GM19328 (cell line): ENCODE measurements around the gene RHO.
A peak's percentile ranks its signal among the peaks of the same experiment; 100 is the strongest.

Experiments used
- ATAC-seq: cut with Tn5 transposase; IDR thresholded peaks from one replicate; pipeline ENCODE4 v1.9.1; 2021; ENCODE audit warnings: mild to moderate bottlenecking, moderate library complexity; ENCODE audit not compliant: unreplicated experiment

The RHO gene

DNA sequence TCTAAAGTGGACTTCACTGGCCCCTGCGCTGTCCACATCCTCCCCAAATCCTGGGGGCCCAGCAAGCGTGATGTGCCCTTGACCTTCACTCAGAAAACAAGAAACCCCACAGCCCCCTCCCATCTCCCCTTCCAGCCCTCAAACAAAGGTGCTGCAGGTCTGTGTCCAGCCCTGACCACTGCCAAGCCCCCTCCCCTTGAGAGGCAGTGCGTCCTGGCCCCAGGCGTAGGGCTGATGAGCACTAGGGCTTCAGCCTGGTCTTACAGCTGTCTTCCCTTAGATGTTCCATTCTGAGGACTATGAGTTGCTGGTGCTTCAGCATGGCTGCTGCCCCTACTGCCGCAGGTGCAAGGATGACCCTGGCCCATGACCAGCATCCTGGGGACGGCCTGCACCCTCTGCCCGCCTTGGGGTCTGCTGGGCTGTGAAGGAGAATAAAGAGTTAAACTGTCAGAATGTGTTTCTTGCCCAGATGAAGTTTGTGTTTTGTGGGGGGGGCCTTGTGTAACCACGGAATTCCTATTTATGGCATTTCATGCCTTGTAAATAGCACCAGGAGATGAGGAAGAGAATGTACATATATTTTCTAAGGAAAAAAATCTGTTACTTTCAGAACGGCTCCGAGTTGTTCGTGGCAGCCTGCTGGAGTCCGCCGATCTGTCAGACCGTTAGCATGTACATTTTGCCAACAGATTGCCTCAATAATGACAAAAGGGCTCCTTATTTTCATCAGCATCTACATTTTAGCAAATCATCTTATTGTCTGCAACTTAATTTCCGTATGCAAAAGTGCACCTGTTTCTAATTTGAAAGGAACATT lies 8.3 kb upstream of the RHO start:
- no peak for ATAC-seq

DNA sequence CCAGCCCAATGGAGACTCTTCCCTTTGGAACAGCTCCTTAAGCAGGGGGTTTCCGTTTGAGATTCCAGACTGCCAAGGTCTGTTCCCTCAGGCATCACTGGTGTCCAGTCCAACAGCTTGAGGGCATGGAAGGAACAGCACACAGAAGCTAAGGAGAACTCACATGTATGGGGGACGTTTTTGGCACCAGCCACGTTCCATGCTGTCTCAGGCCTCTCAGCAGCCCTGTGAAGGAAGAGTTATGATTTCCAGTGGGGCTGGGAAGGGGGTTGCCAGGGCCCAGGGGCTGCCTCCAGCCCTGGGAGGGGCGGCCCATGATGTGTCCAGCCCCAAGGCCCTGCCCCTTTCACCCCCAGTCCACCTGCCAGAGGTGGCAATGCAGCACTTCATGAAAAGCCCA lies 7.5 kb upstream of the RHO start:
- ATAC-seq = no peak

DNA sequence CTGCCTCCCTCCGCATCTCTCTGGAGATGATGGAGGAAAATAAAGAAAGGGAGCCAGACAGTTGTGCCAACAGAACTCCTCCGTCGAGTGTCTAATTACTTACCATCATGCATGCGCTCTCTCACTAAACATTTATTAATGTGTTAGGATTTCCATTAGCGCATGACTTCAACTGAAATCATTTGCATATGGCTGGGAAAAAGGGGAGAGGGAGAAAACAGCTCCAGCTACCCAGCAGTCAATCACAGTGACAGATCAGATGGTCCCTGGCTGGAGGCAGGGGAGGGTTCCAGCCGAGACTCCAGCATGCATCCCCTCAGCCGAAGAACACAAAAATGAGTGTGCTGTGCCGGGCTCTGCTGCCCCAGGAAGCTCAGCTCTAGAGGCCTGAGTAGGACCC lies 6.8 kb upstream of the RHO start:
- no peak for ATAC-seq

GRCh38 chr3:129522953-129523352 lies 5.5 kb upstream of the RHO start:
- ATAC-seq = no peak

- no peak for ATAC-seq
Measured at GRCh38 chr3:129524081-129524480, 4.4 kb upstream of the RHO start.

- no peak for ATAC-seq
Measured at GRCh38 chr3:129525341-129525968, 3.0 kb upstream of the RHO start.

DNA sequence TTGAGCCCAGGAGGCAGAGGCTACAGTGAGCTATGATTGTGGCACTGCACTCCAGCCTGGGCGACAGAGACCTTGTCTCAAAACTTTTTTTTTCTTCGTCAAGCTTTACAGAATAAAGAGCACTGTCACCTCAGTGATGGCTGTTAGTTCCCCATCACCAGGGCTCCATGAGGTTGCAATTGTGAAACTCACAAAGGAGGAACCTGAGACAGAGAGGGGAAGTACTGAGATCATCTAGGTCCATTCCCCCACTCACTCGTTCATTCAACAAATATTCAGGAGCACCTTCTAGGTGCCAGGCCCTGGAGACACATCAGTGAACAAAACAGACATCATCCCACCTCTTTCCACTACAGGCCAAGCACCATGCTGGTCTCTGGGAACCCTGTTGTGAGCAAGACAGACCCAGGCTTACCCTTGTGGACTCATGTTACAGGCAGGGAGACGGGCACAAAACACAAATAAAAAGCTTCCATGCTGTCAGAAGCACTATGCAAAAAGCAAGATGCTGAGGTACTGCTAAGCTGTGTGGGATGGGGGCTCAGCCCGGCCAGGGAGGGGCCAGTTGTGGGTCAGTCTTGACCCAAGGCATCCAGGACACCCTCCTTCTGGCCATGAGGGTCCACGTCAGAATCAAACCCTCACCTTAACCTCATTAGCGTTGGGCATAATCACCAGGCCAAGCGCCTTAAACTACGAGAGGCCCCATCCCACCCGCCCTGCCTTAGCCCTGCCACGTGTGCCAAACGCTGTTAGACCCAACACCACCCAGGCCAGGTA lies 2.1 kb upstream of the RHO start:
- peak; percentile 93 for ATAC-seq

DNA sequence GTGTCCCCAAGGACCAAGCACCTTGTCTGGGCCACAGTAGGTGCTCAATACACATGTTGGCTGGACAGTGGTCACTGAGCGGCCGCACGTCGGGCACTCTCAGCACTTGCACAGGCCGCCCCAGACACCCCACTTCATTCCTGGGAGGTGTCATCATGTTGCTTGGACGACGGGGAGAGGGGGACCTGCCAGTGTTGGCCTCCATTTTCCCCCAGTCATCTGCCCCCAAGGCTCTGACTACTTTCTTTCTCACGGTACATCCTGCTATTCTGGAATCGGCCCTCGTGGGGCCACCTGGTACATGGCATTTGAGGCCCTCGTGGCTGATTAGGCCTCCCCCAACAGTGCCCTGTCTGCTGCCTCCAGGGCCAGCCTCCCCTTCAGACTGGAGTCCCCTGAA lies 1.2 kb upstream of the RHO start:
- ATAC-seq = no peak

DNA sequence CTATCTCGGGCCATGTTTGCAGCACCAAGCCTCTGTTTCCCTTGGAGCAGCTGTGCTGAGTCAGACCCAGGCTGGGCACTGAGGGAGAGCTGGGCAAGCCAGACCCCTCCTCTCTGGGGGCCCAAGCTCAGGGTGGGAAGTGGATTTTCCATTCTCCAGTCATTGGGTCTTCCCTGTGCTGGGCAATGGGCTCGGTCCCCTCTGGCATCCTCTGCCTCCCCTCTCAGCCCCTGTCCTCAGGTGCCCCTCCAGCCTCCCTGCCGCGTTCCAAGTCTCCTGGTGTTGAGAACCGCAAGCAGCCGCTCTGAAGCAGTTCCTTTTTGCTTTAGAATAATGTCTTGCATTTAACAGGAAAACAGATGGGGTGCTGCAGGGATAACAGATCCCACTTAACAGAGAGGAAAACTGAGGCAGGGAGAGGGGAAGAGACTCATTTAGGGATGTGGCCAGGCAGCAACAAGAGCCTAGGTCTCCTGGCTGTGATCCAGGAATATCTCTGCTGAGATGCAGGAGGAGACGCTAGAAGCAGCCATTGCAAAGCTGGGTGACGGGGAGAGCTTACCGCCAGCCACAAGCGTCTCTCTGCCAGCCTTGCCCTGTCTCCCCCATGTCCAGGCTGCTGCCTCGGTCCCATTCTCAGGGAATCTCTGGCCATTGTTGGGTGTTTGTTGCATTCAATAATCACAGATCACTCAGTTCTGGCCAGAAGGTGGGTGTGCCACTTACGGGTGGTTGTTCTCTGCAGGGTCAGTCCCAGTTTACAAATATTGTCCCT lies 1.2 kb downstream of the RHO start:
- no peak for ATAC-seq

- ATAC-seq = no peak
Measured at GRCh38 chr3:129530251-129530791, 1.9 kb downstream of the RHO start.

DNA sequence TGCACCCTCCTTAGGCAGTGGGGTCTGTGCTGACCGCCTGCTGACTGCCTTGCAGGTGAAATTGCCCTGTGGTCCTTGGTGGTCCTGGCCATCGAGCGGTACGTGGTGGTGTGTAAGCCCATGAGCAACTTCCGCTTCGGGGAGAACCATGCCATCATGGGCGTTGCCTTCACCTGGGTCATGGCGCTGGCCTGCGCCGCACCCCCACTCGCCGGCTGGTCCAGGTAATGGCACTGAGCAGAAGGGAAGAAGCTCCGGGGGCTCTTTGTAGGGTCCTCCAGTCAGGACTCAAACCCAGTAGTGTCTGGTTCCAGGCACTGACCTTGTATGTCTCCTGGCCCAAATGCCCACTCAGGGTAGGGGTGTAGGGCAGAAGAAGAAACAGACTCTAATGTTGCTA lies 2.4 kb downstream of the RHO start:
- ATAC-seq = no peak

DNA sequence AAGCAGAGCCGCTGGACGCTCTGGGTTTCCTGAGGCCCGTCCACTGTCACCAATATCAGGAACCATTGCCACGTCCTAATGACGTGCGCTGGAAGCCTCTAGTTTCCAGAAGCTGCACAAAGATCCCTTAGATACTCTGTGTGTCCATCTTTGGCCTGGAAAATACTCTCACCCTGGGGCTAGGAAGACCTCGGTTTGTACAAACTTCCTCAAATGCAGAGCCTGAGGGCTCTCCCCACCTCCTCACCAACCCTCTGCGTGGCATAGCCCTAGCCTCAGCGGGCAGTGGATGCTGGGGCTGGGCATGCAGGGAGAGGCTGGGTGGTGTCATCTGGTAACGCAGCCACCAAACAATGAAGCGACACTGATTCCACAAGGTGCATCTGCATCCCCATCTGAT lies 3.3 kb downstream of the RHO start:
- ATAC-seq = no peak

- ATAC-seq = no peak
Measured at GRCh38 chr3:129532261-129532660, 3.8 kb downstream of the RHO start.

DNA sequence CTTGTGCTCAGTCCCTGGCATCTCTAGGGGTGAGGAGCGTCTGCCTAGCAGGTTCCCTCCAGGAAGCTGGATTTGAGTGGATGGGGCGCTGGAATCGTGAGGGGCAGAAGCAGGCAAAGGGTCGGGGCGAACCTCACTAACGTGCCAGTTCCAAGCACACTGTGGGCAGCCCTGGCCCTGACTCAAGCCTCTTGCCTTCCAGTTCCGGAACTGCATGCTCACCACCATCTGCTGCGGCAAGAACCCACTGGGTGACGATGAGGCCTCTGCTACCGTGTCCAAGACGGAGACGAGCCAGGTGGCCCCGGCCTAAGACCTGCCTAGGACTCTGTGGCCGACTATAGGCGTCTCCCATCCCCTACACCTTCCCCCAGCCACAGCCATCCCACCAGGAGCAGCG lies 5.0 kb downstream of the RHO start:
- no peak for ATAC-seq

DNA sequence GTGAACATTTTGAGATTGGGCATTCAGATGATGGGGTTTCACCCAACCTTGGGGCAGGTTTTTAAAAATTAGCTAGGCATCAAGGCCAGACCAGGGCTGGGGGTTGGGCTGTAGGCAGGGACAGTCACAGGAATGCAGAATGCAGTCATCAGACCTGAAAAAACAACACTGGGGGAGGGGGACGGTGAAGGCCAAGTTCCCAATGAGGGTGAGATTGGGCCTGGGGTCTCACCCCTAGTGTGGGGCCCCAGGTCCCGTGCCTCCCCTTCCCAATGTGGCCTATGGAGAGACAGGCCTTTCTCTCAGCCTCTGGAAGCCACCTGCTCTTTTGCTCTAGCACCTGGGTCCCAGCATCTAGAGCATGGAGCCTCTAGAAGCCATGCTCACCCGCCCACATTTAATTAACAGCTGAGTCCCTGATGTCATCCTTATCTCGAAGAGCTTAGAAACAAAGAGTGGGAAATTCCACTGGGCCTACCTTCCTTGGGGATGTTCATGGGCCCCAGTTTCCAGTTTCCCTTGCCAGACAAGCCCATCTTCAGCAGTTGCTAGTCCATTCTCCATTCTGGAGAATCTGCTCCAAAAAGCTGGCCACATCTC lies 6.1 kb downstream of the RHO start:
- ATAC-seq = no peak

DNA sequence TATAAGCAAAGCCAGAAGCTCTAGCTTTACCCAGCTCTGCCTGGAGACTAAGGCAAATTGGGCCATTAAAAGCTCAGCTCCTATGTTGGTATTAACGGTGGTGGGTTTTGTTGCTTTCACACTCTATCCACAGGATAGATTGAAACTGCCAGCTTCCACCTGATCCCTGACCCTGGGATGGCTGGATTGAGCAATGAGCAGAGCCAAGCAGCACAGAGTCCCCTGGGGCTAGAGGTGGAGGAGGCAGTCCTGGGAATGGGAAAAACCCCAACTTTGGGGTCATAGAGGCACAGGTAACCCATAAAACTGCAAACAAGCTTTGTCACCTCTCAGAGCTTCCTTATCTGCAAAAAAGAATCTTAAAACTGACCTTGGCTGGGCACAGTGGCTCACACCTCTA lies 6.6 kb downstream of the RHO start:
- no peak for ATAC-seq

DNA sequence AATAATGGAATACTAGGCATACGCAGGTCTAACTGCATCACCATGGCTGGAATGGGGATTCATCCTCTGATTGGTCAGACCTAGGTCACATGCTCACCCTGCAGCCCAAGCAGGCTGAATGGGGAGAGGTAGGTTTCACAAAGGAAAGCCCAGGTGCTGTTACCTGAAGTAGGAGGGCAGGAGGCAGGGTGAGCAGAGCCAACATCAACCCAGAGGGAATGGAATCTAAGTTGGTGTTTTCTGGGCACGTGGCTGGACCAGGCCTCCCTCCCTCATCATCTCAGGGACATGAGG lies 7.9 kb downstream of the RHO start:
- no peak for ATAC-seq

DNA sequence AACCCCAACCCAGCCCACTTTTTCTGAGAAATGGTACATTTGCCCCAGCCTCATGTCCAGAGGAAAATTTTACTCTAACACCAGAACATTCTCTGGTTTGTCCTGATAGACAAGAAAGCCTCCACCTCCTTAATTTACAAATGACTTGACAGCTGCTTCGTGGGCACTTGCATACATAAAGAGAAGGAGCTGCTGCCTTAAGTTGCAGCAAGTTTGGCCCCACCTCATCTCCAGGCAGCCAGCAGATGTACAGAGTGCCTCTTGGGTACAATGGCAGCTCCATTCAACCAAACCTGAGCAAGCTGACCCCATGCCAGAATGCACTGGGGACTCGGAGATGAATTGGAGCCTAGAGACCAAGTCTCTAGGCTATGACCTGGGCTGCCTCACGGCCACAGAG lies 8.4 kb downstream of the RHO start:
- ATAC-seq = no peak

DNA sequence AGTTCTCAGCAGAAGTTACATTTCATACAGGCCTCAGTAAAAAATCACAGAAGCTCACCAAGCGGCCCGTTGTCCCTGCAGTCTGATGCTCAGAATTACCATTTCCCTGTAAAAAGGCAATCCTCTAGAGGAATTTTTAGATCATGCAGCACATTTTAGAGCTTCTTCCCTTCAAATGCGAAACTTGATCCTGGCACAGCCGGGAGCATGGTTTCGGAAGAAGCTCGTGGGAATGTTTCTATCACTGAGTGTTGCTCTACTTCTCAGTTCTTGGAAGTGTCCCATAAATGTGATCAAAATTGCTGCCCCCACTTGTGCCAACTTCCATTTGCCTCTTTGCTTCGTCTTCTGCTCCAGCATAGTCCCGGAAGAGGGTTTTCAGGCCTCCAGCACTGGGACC lies 10.8 kb downstream of the RHO start:
- ATAC-seq = no peak

- ATAC-seq = no peak
Measured at GRCh38 chr3:129540776-129541516, 12.5 kb downstream of the RHO start.
